ENCODE data around the gene CD160.
"Not testable (repeated sequence)": the region's sequence is repeated elsewhere in the genome, so short reads cannot be mapped to it uniquely, and the experiment has no call there.

Gene CD160

GRCh38 chr1:145759721-145760120, 40.4 kb downstream of the CD160 start:
- DNase-seq = no peak

GRCh38 chr1:145760395-145760949, 41.2 kb downstream of the CD160 start:
- DNase-seq = not testable (repeated sequence)

- DNase-seq = not testable (repeated sequence)
Observed at GRCh38 chr1:145761498-145761897, 42.2 kb downstream of the CD160 start.

- DNase-seq = not testable (repeated sequence)
Observed at GRCh38 chr1:145762001-145762400, 42.7 kb downstream of the CD160 start.

- DNase-seq = not testable (repeated sequence)
Observed at GRCh38 chr1:145764231-145764940, 45.1 kb downstream of the CD160 start.

GRCh38 chr1:145765127-145765526, 45.8 kb downstream of the CD160 start:
- not testable (repeated sequence) for DNase-seq

GRCh38 chr1:145765585-145766360, 46.5 kb downstream of the CD160 start:
- DNase-seq = not testable (repeated sequence)

- not testable (repeated sequence) for DNase-seq
Observed at GRCh38 chr1:145766926-145767325, 47.6 kb downstream of the CD160 start.

GRCh38 chr1:145768004-145768403, 48.7 kb downstream of the CD160 start:
- DNase-seq = not testable (repeated sequence)

- DNase-seq = no peak
Observed at GRCh38 chr1:145771056-145771455, 51.8 kb downstream of the CD160 start.

- DNase-seq = no peak
Observed at GRCh38 chr1:145773423-145773822, 54.1 kb downstream of the CD160 start.

- DNase-seq = no peak
Observed at GRCh38 chr1:145777357-145778145, 58.3 kb downstream of the CD160 start.

- DNase-seq = no peak
Observed at GRCh38 chr1:145778146-145778540, 58.8 kb downstream of the CD160 start.

GRCh38 chr1:145782272-145783099, 63.2 kb downstream of the CD160 start:
- DNase-seq = no peak

GRCh38 chr1:145784409-145784808, 65.1 kb downstream of the CD160 start:
- DNase-seq = no peak

- DNase-seq = no peak
Observed at GRCh38 chr1:145785547-145785946, 66.2 kb downstream of the CD160 start.

- no peak for DNase-seq
Observed at GRCh38 chr1:145786271-145786670, 67.0 kb downstream of the CD160 start.

- DNase-seq = no peak
Observed at GRCh38 chr1:145788580-145788979, 69.3 kb downstream of the CD160 start.

Measured in right hindlimb (tissue), 1 donor.